Skeletal muscle tissue (tissue), 2 donors: ENCODE results near the gene ZFR2. TPM values are rescaled to one million over a fixed set of nuclear protein-coding genes. Genes with fewer than 3 reads are reported as not detected.

ENCODE experiments used
- small RNA-seq: library from RNA; depleted of rRNA; stranded (forward); fragments of <200 nt; gene quantifications from one replicate; pipeline ENCODE3, GENCODE V24; 2014
- total RNA-seq: library from RNA; depleted of rRNA; stranded (reverse); fragments of >200 nt; gene quantifications from one replicate; pipeline ENCODE4 v1.2.3, GENCODE V29; 2014

ZFR2 gene
- total RNA-seq, 1 donor from 2014 or later = not detected

Small RNAs within 50 kb of the gene (small RNA-seq; reads per million reads assigned to genes)
- not detected for gene AC005777.1

Other genes with a start within 250 kb of the ZFR2 start
- gene CACTIN, start 242.2 kb downstream of the ZFR2 start, total RNA-seq = 12.5 TPM
- 6.3 TPM for gene PIP5K1C, start 168.6 kb downstream of the ZFR2 start, total RNA-seq
- gene TJP3, start 160.7 kb downstream of the ZFR2 start, total RNA-seq = not detected
- gene APBA3, start 107.3 kb downstream of the ZFR2 start, total RNA-seq = 9.4 TPM
- 34.4 TPM for gene MRPL54, start 106.4 kb downstream of the ZFR2 start, total RNA-seq
- gene RAX2, start 96.8 kb downstream of the ZFR2 start, total RNA-seq = not detected
- 0.52 TPM for gene MATK, start 82.7 kb downstream of the ZFR2 start, total RNA-seq
- under 0.01 TPM for gene ATCAY, start 11.6 kb upstream of the ZFR2 start, total RNA-seq
- 48.5 TPM for gene NMRK2, start 64.0 kb upstream of the ZFR2 start, total RNA-seq
- gene DAPK3, start 102.1 kb upstream of the ZFR2 start, total RNA-seq = 63.7 TPM
- gene EEF2, start 116.4 kb upstream of the ZFR2 start, total RNA-seq = 4,276 TPM
- 19.3 TPM for gene PIAS4, start 138.7 kb upstream of the ZFR2 start, total RNA-seq
- 4.2 TPM for gene ZBTB7A, start 197.9 kb upstream of the ZFR2 start, total RNA-seq